GM12892 (cell line): ENCODE data around the gene PROM1.

ENCODE experiments used
- POLR2A ChIP-seq: IDR thresholded peaks from 2 replicates; pipeline ENCODE4 v1.6.1; 2011; ENCODE audit warnings: low read depth, low read length, control low read depth
- POLR2AphosphoS5 ChIP-seq: IDR thresholded peaks from 2 replicates; pipeline ENCODE4 v1.6.1; 2011; ENCODE audit warnings: low read depth, low read length, control low read depth
- TAF1 ChIP-seq: IDR thresholded peaks from 2 replicates; pipeline ENCODE4 v1.6.1; 2011; ENCODE audit warnings: low read depth, mild to moderate bottlenecking, control low read depth, low read length, borderline replicate concordance

DNA sequence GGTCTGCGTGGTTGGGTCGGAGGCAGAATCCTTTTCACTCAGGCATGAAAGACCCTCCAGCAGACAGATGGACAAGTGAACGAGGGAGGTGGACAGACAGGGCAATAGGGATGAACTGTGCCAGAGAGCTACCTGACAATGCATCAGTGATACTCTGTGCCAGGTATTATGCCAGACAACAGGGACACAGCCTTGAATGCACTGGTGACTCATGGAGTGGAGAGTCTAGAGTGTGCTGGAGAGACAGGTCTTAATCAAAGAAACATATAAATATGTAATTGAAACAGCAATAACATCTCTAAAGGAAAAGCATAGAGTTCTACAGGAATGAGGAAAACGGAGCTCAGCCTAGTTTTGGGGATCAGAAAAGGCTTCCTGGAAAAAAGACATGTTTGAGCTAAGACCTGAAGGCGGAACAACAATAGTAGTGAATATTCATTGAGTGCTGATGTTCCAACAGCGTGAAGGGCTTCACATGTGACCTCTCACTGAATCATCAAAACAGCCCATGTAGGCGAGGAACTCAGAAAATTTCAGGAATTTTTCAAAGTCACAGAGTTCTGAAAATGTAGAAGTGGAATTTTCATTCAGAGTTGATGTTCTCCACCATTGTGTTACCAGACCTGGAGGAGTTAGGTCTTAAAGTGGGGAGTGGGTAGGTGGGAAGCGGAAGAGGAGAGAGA is 100.8 kb downstream of the PROM1 start:
- TF ChIP-seq POLR2A = no peak
- TF ChIP-seq POLR2AphosphoS5 = no peak
- no peak for TF ChIP-seq TAF1
